T-helper 2 cell treated with Interferon-gamma antibody and Interleukin-4, amounts not matched to agents 100 ng/mL and 5 ng/mL, for 36 hours (primary cell): Measurements from ENCODE around the gene ACOD1. TPM values are rescaled to one million over a fixed set of nuclear protein-coding genes. Genes with fewer than 3 reads are reported as not detected.
"Not testable (repeated sequence)": the region's sequence is repeated elsewhere in the genome, so short reads cannot be mapped to it uniquely, and the experiment has no call there.

Experiments used
- intact Hi-C: fragments of 100-400 bp; cut with micrococcal nuclease; formaldehyde crosslinking; loops from one replicate; pipeline ENCODE4 v1.15.1; 2023
- total RNA-seq: library from RNA; stranded (reverse); gene quantifications from 2 replicates; pipeline ENCODE4 v1.2.3, GENCODE V29; 2022

ACOD1 gene
- total RNA-seq, 1 donor from 2014 or later, result not detected

DNA sequence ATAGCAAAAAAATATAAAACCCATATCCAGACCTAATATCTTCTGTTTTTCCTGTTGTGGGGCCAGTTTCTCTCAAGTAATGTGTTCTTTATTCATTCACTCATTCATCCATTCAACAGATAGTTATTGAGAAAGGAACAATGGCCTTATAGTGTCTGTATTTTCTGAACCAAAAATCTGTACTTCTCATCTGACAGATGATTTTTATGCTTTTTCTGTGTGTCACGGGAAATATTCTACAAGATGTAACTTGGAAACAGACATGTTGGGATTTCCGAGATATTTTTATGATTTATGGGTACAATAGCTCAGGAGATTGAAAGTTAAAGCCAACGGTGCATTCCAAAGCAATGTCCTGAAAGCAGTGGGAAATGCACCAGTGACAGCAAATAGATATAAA, 5.7 kb downstream of the ACOD1 start:
- intact Hi-C loops, result no loop called here

DNA sequence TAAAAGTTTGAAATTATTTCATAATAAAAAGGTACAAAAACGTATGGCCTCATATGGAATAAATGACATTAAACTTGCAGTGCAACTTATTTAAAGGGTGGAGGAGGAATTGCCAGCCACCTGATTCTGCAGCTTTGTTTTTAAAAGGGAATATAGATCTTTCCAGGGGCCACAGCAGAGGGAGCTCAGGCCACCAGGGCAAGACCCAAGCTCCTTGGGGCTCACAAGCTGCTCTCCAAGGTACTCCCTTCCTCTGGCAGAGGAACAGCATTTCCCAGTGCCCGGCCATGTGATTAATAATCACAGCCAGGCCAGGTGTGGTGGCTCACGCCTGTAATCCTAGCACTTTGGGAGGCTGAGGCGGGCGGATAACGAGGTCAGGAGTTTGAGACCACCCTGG, 6.2 kb downstream of the ACOD1 start:
- intact Hi-C loops, result no loop called here

DNA sequence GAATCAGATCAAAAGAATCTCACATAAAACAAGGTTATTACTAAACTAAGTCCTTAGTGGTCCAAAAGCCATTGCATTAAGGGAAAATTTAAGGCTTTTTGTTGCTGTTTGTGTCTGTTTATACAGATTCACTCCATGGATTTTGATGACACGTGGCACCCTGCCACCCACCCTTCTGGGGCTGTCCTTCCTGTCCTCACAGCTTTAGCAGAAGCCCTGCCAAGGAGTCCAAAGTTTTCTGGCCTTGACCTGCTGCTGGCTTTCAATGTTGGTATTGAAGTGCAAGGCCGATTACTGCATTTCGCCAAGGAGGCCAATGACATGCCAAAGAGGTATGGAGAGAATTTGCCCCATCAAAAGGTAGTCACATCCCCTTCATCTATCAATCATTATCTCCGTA, 6.9 kb downstream of the ACOD1 start:
- intact Hi-C loops, result no loop called here

DNA sequence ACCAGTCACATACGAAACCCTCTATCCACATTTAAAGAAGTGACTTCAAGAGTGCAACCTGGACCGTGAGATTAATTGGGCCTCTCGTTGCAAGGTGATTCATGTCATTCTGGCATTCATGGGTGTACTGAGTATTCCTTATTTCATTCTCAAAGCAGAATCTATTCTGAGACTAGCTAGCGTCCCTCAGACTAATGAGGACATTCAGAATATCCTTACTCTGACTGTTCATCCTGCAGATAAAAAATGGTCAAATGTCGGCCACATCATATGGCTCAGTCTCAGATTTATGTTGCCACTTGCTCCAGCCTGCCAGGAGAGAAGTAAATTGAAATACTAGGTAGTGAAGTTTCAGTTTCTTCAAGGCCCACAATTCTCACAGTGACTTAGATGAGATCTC, 7.3 kb downstream of the ACOD1 start:
- intact Hi-C loops, result no loop called here

DNA sequence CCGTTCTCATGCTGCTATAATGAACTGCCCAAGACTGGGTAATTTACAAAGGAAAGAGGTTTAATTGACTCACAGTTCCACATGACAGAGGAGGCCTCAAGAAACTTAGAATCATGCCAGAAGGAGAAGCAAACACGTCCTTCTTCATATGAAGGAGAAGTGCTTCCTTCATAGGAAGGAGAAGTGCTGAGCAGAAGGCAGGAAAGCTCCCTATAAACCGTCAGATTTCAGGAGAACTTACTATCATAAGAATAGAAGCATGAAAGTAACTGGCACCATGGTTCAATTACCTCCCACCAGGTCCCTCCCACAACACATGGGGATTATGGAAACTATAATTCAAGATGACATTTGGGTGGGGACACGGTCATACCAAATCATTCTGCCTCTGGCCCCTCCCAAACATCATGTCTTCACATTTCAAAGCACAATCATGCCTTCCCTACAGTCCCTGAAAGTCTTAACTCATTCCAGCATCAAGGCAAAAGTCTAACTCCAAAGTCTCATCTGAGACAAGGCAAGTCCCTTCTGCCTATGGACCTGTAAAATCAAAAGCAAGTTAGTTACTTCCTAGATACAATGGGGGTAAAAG, 10.6 kb downstream of the ACOD1 start:
- intact Hi-C loops, result no loop called here

DNA sequence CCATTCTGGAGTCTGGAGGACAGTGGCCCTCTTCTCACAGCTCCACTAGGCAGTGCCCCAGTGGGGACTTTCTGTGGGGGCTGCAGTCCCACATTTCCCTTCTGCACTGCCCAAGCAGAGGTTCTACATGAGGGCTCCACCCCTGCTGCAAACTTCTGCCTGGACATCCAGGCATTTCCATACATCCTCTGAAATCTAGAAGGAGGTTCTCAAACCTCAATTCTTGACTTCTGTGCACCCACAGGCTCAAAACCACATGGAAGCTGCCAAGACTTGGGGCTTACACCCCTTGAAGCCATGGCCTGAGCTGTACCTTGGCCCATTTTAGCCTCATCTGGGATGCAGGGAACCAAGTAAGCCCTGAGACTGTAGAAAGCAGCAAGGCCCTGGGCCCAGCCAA, 11.4 kb downstream of the ACOD1 start:
- intact Hi-C loops, result not testable (repeated sequence)

DNA sequence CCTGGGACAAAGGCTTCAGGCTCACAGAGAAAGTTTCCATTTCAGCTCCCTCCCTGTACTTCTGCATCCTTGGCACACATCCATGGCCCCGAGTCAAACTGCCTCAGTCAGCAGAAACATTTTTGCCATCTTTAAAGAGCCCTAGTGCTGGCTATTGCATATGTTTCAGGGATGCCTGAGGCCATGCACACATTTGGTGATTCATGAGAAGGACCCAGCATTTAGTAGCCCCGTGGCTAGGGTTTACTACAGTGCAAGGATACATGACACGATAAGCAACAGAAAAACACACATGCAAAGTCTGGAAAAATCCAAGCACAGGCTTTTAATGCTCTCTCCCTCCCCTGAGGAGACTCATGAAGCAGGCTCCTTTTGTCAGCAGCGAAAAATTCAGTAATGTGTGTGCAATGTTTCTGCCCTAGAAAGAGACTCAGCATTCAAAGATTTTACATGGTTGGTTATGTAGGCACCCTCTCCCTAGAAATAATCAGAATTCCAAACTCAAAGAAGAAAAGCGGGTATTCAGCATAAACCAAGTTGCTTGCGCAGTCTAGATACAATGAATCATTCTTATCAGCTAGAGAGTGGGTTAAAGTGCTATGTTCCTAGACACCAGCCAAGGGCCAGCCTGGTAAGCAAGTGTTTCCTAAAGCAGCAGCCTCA, 17.6 kb downstream of the ACOD1 start:
- intact Hi-C loops, result no loop called here

DNA sequence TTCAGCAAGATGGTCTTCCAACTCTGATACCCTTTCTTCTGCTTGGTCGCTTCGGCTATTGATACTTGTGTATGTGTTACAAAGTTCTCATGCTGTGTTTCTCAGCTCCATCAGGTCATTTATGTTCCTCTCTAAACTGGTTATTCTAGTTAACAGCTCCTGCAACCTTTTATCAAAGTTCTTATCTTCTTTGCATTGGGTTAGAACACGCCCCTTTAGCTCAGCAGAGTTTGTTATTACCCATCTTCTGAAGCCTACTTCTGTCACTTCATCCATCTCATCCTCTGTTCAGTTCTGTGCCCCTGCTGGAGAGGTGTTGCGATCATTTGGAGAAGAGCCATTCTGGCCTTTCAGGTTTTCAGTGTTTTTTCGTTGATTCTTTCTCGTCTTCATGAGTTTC, 18.7 kb downstream of the ACOD1 start:
- intact Hi-C loops, result no loop called here

DNA sequence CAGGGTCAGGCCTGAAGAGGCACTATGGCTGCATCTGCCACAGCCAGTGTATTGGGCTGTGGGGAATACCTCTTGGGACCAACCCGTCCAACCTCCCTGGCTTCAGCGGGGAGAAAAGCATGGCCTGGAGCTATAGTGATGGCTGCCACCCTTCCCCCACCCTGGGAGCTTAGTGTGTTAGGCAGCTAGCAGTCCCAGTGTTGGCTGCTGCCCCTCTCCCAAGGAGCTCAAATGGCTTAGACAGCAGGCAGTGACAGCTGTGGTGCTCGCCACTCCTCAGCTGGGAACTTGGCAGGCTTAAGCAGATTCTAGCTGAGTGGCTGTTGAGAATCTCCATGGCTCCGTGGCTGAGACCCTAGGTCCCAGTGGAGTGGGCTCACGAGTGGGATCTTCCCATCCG, 19.7 kb downstream of the ACOD1 start:
- intact Hi-C loops, result no loop called here

DNA sequence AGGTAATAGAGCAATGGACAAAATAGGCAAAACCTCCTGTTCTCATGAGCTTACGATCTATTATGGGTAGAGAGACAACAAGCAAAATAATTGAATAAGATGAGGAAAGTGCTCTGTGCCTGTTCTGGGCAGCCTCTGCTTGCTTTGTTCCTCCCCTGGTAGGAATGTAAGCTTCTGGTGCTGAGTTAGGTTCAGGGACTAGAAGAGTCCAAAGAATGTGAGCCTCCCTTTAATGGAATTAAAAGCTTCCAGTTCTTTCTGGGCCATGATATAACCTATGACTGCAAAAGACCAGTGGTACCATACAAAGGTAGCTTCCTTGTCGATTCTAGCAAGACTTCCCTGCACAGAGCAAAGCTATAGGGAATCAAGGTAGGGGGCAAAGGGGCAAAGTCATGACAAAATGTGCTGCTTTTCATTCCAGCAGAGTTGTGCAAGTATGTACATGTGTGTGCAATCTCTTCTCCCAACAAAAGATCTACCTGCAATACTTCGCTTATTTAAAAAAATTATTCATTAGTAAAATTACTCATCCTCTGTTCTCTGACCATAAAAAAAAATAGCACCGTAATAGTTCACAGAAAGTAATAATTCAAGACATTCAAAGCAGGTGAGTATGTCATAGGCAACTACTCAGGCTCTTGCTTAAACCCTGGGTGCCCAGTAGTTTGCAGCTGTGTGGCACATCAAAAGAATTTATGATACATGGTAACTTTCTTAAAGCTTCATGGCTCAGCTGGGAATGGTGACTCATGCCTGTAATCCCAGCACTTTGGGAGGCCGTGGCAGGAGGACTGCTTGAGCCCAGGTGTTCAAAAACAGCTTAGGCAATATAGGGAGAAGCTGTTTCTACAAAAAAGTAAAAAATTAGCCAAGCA, 21.4 kb downstream of the ACOD1 start:
- intact Hi-C loops, result no loop called here

DNA sequence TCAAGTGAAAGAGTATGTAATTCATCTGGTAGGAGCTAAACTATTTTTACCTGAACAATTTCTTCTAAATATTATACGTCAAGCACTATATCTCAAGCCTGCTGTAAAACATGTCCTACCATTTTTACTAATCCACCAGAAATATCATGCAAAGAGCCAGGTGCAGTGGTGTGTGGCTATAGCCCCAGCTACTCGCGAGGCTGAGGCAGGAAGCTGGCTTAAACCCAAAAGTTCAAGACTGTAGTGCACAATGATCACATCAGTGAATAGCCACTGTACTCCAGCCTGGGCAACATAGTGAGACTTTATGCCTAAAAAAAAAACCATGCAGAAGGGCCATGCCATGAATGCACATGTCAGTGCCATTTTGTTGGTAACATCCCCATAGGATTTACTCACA, 22.9 kb downstream of the ACOD1 start:
- intact Hi-C loops, result no loop called here

DNA sequence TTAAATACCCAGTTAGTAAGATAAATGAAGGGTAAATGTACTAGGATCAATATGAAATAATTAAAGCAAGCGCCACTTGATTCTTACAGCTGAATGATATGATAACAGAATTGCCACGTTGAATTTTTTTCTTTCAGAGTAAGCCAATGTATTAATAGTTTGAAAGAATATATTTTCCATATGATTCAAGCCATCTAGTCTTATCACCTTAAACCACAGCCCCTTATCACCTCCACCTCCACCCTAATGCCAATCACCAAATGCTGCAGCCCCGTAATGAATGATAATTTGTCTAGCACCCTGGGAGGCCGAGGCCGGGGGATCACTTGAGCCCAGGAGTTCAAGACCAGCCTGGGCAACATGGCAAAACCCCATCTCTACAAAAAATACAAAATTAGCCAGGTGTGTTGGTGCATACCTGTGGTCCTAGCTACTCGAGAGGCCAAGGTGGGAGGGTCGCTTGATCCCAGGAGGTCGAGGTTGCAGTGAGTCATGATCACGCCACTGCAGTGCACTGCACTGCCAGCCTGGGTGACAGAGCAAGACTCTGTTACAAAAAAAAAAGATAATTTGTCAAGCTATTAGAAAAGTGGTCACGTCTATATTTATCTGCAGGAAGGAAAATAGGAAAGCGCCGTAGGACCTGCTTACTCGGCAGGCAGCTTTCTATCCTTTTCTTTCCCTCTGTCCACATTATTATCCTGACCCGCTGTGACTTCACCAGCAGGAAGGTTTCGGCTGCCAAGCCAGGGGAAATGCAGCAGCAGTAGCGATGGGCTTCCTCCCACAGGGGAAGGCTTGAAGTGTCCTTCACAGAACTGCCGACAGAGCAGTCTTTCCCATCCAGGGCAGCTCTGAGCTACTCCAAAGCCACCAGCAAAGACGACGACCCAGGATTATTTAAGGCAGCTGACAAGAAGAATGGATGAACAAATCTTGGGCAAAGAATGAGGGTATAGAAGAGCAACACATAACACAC, 23.8 kb downstream of the ACOD1 start:
- intact Hi-C loops, result no loop called here

DNA sequence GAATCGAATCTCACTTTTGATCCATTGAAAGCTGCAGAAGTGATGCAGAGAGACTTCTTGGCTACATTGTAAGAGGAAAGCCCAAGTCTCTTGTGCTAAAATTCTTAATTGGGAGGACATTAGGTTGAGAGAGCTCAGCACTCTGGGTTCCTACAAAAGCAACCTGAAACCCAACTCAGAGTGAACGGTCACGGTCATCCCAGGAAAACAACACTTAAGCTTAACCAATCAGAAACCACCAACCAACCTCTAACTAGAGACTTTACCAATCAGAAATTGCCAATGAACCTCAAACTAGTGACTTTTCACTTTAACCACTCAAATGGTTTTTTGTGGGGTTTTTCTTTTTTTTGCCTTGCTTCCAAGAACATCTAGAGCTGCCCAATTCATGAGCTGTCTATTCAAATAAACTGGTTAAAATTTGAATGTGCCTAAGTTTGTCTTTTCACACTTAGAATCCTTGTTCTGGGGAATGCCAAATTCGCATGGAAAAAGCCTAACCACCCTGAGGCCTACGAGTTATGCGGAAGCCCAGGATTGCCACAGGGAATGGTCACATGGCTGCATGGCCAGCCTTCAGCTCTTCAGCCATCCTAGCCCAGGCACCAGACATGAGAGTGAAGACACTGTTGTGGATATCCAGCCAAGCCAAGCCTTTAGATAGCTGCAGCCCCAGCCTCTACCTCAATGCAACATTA, 25.8 kb downstream of the ACOD1 start:
- intact Hi-C loops, result no loop called here

DNA sequence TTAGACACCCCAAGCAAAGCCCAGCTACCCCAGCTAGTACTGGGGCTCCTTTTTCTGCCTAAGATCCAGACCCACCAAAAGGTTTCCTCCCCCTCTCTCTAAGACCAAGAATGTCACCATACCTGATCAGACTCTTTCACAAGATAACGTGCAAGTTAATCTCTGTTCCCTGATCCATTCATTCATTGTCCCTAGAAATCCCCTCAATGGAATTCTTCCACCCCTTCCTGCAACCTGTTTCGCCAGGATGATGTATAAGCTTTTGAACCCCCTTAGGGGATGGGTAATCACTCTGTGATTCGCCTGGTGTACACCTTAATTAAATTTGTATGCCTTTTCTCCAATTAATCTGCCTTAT, 26.3 kb downstream of the ACOD1 start:
- intact Hi-C loops, result no loop called here

DNA sequence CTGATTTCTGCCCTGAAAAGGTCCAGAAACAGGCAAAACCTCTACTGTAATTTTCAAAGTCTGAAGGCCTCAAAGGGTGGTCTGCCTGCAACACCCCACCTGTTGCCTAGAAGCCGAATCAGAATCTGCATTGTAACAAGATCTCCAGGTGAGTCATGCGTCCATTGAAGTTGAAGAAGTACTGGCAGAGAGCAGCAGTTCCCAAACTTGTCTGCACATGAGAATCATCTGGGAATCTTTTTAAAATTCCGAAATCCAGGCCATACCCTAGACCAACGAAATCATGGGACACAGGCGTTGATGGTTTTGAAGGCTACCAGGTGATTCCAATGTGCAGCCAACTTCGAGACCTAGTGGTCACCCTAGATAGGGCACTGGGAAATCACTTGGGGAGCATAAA, 27.6 kb downstream of the ACOD1 start:
- intact Hi-C loops, result loop anchor here (5.0 kb wide), 1 partner anchor 1099 kb away; no protein-coding TSS in a partner anchor

DNA sequence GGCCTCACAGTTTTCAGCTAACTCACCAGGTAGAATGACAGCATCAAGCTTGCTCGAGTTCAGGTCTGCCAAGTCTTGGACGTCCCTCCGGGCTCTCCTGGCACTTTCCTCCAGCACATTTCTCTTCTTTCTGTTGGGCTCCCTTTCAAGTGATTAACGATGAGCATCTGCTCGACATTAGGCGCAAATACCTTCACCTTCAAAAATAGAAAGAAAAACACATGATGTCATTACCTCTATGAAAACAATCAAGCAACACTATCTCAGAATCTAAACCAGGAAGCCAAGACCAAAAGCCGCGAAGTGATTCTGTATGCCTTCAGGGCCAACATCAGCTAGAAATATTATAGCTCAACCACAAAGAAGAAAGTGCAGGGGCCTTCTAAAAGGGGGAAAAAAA, 28.2 kb downstream of the ACOD1 start:
- intact Hi-C loops, result loop anchor here (5.0 kb wide), 1 partner anchor 1099 kb away; no protein-coding TSS in a partner anchor

DNA sequence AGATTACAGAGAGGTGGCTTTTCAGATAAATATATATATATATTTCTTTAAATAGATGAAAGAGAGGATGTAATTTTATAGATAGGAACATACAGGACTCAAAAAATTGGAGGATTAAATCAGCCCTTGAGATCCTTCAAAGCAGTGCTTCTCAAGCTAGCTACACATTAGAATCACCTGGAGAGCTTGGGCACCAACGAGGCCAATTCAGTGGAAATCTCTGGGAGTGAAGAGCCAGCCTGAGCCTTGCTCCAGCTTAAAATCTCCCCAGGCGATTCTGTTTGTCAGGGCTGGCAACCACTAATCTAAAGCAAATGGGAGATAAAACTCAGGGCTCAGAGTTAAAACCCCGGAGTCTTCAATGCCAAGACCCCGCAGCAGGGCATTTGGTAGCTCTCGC, 28.6 kb downstream of the ACOD1 start:
- intact Hi-C loops, result loop anchor here (5.0 kb wide), 1 partner anchor 1100 kb away; no protein-coding TSS in a partner anchor

DNA sequence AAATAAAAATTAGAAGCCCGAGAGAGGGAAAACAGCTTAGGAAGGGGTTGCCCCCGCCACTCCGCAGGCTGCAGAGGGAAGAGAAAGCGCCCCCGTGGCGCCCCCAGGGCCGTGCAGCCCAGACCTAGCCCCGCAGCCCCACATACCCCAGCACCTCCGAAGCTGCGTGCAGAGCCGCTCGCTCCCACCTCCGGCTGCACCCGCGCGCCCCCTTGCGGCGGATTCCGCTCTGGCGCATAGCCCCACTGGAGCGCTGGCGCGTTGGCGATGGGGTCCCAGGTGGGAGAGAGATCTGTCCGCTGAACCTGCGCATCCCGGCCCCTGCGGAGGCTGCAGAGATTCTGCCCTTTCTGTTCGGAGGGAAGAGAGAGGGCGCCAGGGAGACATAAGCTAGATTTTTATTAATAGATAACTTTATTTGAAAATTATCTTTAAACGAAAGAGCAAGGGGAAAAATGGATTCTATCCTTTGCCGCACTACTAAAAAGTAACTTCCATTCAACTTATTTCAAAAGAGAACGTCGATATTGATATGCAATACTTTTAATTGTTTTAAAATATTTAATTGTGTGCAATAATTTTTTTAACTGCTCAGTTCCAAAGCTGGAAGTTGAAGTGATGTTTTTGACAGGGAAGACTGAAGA, 31.9 kb downstream of the ACOD1 start:
- intact Hi-C loops, result loop anchor here (1.0 kb wide), 2 partner anchors 11 to 158 kb away; no protein-coding TSS in a partner anchor

DNA sequence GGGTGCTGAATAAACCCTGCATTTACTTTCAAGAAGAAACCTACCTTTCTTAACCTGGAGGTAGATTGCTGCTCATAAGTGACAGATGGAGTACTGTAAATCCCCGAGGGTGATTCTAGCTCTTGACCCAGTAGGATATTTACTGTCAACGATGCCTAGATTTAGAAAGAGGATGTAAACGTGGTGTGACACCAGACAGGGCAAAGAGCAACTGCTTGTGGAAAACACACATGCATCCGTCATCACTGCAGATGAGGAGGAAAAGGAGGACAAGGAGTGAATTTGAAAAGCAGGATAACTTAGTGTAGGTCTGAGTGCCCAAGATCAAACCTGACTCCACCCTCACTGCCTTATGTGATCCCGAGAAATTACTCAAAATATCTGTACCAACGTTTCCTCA, 33.8 kb downstream of the ACOD1 start:
- intact Hi-C loops, result no loop called here

DNA sequence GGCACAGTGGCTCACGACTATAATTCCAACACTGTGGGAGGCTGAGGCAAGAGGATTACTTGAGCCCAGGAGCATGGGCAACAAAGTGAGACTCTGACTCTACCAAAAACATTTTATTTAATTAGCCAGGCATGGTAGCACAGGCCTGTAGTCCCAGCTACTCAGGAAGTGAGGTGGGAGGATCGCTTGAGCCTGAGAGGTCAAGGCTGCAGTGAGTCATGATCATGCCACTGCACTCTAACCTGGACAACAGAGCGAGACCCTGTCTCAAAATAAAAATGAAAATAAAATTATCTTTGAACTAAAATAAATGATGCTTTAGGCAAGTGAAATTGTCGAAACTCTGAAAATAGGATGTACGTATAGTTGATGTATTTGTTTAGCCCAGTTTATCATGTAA, 35.4 kb downstream of the ACOD1 start:
- intact Hi-C loops, result no loop called here
